ENCODE data around the gene FGD2. TPM values are rescaled to one million over a fixed set of nuclear protein-coding genes. Genes with fewer than 3 reads are reported as not detected.

The FGD2 gene
- total RNA-seq, 1 donor from 2014 or later: 56.9 TPM

DNA sequence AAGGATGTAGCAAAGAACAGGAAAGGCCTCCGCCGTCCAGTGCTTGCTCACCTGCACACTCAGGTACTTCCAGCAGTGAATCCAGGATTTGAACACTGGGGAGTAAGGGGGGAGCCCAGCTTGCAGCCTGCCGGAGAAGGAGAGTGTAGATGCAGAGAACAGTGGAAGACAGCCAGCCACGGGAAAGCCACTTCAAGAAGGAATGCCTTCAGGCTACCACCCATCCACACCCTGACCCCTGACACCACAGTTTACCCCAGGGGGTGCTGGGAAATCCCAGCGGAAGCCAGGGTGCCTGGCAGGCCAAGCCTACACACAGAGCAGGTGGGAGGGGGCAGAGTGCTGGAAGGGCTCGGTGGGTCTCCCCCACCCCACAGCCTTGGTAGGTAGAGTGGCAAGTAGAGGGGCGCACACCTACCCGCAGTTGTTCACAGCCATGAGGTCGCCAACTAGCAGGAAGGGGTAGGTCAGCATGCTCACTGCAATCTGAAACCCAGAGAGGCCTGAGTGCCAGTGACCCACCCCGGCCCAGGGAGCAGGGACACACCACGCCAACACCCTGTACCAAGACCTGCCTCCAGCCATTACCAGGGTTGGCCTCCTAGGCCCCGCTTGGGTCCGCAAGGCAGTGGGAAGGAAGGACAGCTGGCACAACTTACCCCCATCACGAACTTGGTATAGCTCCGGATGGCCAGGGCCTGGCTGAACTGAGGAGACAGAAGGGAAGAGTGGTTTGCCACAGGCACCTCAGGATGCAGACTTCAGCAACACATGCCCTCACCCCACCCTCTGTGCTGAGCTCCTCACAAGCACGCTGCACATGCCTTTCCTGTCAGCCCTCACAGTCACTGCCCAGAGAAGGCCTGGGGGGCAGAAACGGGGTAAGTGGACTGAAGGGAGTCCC lies 35.2 kb upstream of the FGD2 start:
- DNase-seq: no peak
- Histone ChIP-seq H3K4me3 (no peak overlapping the region), H3K36me3 (peaks cover 90% of the 10 kb centered on the region), H3K27ac (peak overlapping the region; percentile 65), H3K4me1 (peaks cover 5% of the 10 kb centered on the region), H3K27me3 (no peaks in the 10 kb centered on the region), H3K9me3 (no peaks in the 10 kb centered on the region)
- ATAC-seq: peak; percentile 13
- intact Hi-C loops (cut with DNase I): no loop called here
- no peak for TF ChIP-seq CTCF (IDR thresholded peaks at IDR 0.05)

- intact Hi-C loops (cut with DNase I): no loop called here
- Histone ChIP-seq H3K4me1 (peaks cover 5% of the 10 kb centered on the region), H3K4me3 (no peak overlapping the region), H3K36me3 (peaks cover 99% of the 10 kb centered on the region), H3K27me3 (no peaks in the 10 kb centered on the region), H3K27ac (peak overlapping the region; percentile 65), H3K9me3 (no peaks in the 10 kb centered on the region)
- DNase-seq (no peak), ATAC-seq (no peak)
- no peak for TF ChIP-seq CTCF (IDR thresholded peaks at IDR 0.05)
Measured at GRCh38 chr6:36970892-36971842, 34.3 kb upstream of the FGD2 start.

DNA sequence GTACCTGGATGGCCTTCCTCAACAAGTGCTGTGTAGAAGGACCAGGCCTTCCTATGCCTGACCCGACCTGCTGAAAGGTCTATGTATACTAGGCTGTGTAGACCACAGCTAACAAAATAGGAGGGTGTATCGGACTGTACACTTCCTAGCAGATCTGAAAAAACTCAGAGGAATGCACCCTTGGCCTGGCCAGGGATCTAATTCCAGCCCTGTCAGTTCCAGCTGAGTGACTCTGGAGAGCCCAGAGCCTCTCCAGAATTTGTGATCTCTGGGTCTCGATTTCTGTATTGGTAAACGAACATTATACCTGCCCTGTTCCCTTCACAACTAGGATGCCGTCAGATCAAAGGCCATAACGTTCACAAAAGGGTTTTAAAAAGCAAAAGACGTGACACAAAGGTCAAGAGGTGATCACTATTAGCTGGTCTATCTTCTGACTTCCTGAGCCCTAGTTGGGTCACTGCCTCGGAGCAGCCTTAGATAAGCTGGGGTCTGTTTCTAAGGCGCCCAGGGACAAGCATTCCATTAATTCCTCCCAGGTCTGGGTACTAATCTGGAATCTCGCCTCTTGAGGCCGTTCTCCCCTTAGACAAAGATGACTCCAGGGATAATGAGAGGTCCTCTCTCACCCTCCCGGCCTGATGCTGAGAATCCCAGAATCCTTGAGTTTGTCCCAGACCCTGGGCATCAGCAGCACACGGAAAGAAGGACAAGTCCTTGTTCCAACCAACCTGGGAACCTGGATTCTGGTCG lies 33.4 kb upstream of the FGD2 start:
- intact Hi-C loops (cut with DNase I): no loop called here
- Histone ChIP-seq H3K36me3 (peaks cover 100% of the 10 kb centered on the region), H3K27ac (no peak overlapping the region)

GRCh38 chr6:36973190-36973589 lies 32.3 kb upstream of the FGD2 start:
- DNase-seq (no peak), ATAC-seq (no peak)
- peaks cover 5% of the 10 kb centered on the region for H3K4me1 ChIP-seq
- H3K9me3 ChIP-seq: no peaks in the 10 kb centered on the region
- no peak overlapping the region for H3K4me3 ChIP-seq
- TF ChIP-seq CTCF (IDR thresholded peaks at IDR 0.05): no peak
- H3K27ac ChIP-seq: no peak overlapping the region
- no peaks in the 10 kb centered on the region for H3K27me3 ChIP-seq
- intact Hi-C loops (cut with DNase I): no loop called here
- peaks cover 100% of the 10 kb centered on the region for H3K36me3 ChIP-seq

More for the DNA sequence above, 33.4 kb upstream of the FGD2 start:
- DNase-seq: no peak
- no peak overlapping the region for H3K4me3 ChIP-seq
- no peaks in the 10 kb centered on the region for H3K9me3 ChIP-seq
- TF ChIP-seq CTCF (IDR thresholded peaks at IDR 0.05): no peak
- no peak for ATAC-seq
- no peaks in the 10 kb centered on the region for H3K27me3 ChIP-seq
- peaks cover 5% of the 10 kb centered on the region for H3K4me1 ChIP-seq

DNA sequence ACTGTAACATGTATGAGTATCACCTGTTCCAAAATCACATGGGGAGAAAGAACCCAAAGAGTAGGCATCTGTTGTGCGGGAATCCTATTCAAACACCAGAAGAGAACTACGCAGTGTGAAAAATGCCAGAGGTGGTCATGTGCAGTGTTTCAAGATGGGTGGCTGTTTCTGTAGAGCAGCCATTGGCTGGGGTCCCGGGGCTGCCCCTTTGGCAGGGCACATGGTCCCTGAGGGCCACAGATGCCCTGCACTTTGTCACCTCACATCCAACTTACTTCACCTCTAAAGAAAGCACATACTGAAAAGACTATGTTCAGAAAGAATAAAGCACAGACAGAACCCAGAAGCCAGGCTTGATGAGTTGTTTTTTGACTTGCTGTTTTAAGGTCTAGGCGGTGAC lies 31.8 kb upstream of the FGD2 start:
- no peak overlapping the region for H3K4me3 ChIP-seq
- no peaks in the 10 kb centered on the region for H3K27me3 ChIP-seq
- intact Hi-C loops (cut with DNase I): no loop called here
- no peaks in the 10 kb centered on the region for H3K9me3 ChIP-seq
- no peak for DNase-seq
- TF ChIP-seq CTCF (IDR thresholded peaks at IDR 0.05): no peak
- peaks cover 7% of the 10 kb centered on the region for H3K4me1 ChIP-seq
- H3K36me3 ChIP-seq: peaks cover 100% of the 10 kb centered on the region
- H3K27ac ChIP-seq: no peak overlapping the region
- ATAC-seq: no peak

Measured in upper lobe of right lung (tissue), 1 donor.